CD4-positive, alpha-beta T cell treated with Interleukin-4 for 1 hour (primary cell): Measurements from ENCODE around the gene MRC2.
"Not testable (repeated sequence)": the region's sequence is repeated elsewhere in the genome, so short reads cannot be mapped to it uniquely, and the experiment has no call there.

Experiments
- DNase-seq, 2 donors: peaks; one replicate each; pipeline ENCODE4 v3.0.0-alpha.2; 2020 to 2022

Gene MRC2, protein sequence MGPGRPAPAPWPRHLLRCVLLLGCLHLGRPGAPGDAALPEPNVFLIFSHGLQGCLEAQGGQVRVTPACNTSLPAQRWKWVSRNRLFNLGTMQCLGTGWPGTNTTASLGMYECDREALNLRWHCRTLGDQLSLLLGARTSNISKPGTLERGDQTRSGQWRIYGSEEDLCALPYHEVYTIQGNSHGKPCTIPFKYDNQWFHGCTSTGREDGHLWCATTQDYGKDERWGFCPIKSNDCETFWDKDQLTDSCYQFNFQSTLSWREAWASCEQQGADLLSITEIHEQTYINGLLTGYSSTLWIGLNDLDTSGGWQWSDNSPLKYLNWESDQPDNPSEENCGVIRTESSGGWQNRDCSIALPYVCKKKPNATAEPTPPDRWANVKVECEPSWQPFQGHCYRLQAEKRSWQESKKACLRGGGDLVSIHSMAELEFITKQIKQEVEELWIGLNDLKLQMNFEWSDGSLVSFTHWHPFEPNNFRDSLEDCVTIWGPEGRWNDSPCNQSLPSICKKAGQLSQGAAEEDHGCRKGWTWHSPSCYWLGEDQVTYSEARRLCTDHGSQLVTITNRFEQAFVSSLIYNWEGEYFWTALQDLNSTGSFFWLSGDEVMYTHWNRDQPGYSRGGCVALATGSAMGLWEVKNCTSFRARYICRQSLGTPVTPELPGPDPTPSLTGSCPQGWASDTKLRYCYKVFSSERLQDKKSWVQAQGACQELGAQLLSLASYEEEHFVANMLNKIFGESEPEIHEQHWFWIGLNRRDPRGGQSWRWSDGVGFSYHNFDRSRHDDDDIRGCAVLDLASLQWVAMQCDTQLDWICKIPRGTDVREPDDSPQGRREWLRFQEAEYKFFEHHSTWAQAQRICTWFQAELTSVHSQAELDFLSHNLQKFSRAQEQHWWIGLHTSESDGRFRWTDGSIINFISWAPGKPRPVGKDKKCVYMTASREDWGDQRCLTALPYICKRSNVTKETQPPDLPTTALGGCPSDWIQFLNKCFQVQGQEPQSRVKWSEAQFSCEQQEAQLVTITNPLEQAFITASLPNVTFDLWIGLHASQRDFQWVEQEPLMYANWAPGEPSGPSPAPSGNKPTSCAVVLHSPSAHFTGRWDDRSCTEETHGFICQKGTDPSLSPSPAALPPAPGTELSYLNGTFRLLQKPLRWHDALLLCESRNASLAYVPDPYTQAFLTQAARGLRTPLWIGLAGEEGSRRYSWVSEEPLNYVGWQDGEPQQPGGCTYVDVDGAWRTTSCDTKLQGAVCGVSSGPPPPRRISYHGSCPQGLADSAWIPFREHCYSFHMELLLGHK (N-terminal part only)

DNA sequence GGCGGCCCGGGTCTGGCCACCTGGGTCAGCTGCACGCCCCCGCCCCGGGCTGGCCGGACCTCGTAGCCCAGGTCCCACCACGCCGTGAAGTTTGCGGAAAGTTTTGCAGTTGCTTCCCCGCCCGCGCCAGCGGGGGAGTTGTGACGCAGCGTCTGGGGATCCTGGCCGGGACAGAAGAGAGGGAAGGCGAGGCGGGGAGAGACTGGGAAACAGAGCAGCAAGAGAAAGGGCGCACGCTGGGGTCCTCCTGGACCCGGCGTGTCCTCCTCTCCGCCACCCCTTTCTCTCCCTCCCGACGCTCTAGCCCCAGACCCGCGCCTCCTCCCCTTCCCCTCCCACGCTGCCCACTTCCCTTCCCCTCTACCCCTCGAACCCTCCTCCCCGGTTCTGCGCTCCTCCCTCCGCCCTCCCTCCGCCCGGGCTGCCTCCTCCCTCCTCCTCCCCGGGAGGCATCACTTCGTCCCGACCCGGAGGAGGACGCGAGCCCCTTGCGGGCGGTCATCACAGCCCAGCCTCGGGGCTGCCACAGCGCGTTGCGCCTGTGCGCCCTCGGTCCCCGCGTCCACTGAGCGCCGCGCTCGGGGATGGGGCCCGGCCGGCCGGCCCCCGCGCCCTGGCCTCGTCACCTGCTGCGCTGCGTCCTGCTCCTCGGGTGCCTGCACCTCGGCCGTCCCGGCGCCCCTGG is at the start of gene MRC2:
Gene MRC2, plus strand, starts transcription at position 452 of the 685 bp plus-strand sequence. Its CDS starts 133 bp downstream, at position 585.
- peak in 1 of 2 donors; percentile 18 for DNase-seq

DNA sequence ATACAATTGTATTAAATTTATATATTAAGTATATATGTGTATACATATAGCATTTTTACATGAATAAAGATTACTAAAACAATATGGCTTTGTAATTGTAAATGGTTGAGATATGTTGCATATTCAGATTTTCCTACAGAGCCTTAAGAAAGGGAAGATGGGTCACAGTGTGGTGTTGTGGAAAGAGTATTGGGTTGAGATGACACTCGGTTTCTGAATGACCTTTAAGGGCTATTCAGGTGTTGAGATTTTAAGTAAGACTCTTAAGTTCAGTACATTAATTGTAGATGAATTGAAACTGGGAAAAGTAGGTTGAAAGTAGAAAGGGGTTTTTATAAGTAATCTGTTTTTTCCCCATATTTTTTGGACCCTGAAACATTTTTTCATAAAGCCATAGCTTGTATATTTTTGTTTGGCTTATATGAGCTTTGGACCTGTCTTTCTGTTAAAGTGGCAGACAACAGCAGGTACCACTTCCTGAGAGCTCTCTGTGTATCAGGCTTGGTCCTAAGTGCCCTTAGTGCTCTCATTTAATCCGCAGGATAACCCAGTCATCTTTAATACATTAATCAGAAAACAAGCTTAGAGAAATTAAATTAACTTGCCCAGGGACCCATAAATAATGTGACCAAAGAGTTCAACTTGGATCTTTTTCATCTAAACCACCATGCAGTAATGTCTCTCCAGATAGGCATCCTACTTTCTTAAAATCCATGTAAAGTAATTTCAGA is 48.5 kb upstream of the MRC2 start:
- DNase-seq = no peak

DNA sequence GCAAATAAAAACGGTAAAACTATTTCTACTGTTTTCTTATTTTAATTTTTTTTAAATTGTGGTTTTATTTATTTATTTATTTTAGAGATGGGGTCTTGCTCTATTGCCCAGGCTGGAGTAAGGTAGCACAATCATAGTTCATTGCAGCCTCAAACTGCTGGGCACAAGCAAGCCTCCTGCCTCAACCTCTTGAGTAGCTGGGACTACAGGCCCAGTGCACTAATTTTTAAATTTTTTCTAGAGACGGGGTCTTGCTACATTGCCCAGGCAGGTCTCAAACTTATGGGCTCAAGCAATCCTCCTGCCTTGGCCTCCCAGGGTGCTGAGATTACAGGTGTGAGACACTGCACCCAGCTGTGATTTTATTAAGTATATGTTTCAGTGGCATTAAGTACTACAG is 46.5 kb upstream of the MRC2 start:
- no peak for DNase-seq

DNA sequence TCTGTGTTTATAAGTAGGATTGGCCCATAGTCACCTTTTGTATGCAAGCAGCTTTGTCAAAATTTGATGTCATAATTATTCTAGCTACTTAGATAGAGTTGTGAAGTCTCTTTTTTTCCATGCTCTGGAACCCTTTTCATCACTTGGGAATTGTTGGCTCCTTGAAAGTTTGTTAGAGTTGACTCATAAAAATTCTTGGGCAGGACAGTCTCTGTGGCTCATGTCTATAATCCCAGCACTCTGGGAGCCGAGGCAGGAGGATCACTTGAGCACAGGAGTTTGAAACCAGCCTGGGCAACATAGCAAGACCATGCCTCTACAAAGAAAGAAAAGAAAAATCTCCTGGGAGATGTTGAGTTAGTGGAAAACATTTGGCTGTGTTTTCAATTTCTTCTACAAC is 45.7 kb upstream of the MRC2 start:
- DNase-seq = no peak

DNA sequence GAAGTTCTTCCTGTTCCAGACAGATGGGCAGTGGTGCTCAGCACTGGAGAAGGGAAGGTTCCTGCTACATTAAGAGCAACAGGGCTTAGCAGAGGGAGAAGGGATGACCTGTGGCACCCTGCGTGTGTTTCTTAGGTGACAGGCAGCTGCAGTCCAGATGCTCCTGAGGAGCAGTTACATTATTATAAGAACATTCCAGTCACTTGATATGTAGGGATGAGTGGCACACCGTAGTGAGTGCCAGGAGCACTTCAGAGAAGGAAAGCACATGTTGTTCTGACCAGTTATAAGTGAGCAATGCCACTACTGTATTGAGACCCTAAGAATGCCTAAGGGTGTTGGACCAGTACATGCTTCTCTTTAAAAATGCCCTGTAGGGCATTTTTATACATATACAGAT is 39.9 kb upstream of the MRC2 start:
- no peak for DNase-seq

DNA sequence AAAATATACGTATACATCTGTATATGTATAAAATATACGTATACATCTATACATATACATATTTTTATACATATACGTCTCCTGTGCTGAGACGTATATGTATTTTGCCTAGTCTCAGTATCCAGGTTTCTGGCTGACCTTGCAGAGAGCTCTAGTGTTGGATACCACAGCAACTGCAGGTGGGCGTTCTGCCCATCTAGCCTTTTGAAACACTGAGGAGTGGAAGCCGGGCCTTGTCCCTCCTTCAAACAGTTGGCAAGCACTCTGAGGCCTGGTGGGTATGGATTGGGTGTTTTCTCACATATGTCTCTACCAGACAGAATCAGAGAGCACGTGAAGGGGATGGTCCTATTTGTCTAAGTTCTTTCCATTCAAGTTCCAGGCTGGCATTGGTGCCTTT is 39.4 kb upstream of the MRC2 start:
- DNase-seq = no peak

DNA sequence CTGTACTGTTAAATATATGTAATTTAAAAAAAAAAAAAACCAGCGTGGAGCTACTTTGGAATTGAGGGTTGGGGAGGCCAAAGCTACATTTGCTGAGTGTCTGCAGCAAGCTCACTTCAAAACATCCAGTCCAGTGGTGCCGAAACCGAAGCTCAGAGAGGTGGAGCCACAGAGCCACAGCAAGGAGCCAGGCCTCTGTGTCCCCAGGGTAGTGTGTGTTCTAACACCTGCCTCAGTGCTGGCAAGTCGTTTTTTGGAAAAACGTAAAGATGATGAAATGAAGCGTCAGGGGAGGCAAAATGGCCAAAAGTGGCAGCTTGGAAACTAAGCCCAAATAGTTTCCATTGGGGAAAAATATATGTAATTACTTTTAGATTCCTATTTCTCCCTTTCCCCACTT is 36.1 kb upstream of the MRC2 start:
- DNase-seq = no peak

DNA sequence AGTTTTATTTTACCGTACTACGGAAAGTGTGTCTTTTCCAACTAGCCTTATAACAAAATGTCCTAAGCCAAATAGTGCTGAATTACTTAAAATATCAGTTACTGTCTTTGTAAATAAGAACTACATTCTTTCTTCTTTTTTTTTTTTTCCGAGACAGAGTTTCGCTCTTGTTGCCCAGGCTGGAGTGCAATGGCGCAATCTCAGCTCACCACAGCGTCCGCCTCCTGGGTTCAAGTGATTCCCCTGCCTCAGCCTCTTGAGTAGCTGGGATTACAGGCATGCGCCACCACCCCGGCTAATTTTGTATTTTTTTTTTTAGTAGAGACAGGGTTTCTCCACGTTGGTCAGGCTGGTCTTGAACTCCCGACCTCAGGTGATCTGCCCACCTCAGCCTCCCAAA is 35.6 kb upstream of the MRC2 start:
- not testable (repeated sequence) for DNase-seq

DNA sequence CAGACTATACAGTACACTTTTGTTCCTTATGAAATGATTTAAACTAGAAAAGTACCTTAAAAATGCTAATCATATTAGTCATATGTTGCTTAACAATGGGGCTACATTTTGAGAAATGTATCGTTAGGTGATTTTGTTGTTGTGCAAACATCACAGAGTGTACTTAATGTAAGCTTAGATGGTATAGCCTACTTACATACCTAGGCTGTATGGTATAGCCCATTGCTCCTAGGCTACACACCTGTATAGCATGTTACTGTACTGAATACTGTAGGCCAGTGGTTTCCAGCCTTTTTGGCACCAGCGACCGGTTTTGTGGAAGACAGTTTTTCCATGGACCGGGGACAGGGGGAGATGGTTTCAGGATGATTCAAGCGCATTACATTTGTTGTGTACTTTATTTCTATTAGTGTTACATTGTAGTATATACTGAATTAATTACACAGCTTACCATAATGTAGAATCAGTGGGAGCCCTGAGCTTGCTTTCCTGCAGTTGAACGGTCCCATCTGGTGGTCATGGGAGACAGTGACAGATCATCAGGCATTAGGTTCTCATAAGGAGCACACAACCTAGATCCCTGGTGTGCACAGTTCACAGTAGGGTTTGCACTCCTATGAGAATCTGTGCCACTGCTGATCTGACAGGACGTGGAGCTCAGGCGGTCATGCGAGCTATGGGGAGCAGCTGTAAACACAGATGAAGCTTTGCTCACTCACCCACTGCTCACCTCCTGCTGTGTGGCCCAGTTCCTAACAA is 35.0 kb upstream of the MRC2 start:
- DNase-seq = no peak

DNA sequence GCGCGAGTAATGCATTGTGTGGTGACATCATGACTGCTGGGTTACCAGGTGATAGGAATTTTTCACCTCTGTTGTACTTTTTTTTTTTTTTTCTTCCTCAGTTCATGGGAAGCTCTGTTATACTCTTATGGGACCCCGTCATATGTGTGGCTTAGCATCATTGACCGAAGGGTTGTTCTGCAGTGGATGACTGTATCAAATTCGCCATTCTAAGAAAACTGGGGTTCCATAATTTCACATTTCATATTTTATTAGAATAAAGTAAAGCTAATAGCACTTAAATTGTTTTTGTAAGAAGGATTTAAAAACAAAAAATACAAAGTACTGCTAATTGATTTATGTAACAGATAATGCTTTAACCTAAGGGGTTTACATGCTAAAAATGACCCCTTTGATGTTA is 32.0 kb upstream of the MRC2 start:
- DNase-seq = no peak

DNA sequence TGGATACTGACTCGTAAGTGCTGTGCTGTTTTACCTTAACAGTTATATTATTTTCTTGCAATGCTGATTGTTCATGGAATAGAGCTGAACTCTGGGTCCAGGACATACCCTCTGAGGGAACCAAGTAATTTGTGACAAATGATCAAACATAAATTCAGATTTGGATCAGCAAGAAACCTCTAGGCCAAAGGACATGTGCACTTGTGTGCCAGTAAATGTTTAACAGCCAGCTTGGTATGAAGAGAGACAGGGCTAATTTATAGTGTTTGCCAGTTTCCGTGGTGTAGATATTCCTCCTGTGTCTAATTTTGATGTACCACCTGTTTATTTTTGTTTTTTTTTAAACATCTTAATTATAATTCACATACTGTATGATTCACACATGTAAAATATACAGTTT is 30.8 kb upstream of the MRC2 start:
- no peak for DNase-seq

DNA sequence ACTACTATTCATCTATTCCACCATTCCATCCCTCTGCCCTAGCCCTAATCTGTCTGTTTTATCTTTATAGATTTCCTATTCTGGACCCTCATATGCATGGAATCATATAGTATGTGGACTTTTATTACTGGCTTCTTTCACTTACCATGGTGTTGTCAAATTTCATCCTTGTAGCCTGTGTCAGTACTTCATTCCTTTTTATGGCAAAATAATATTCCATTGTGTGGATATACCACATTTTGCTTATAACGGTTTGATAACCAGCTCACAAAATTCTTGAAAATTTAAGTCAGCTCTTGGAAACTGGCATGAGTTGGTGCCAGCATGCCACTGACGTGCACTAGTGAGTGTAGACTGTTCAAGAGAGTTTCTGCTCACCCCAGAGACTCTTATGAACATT is 30.3 kb upstream of the MRC2 start:
- DNase-seq = no peak

DNA sequence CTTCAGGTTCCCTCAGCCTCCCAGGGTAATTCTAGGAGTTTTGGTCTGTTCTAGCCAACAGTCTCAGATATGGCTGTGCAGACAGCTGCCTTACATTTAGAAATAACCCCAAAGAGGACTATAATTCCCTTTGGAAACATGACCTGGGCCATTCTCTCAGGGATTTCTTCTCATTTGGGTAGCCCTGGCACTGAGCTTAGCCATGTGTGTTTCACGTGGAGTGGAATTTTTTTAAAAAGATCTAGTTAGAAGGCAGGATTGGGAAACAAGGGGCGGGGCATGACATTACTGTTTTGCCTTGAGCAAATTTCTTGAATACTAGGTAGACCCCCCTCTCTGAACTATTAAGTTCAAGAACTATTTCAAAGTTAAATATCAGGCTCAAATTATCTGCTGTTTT is 29.6 kb upstream of the MRC2 start:
- no peak for DNase-seq

DNA sequence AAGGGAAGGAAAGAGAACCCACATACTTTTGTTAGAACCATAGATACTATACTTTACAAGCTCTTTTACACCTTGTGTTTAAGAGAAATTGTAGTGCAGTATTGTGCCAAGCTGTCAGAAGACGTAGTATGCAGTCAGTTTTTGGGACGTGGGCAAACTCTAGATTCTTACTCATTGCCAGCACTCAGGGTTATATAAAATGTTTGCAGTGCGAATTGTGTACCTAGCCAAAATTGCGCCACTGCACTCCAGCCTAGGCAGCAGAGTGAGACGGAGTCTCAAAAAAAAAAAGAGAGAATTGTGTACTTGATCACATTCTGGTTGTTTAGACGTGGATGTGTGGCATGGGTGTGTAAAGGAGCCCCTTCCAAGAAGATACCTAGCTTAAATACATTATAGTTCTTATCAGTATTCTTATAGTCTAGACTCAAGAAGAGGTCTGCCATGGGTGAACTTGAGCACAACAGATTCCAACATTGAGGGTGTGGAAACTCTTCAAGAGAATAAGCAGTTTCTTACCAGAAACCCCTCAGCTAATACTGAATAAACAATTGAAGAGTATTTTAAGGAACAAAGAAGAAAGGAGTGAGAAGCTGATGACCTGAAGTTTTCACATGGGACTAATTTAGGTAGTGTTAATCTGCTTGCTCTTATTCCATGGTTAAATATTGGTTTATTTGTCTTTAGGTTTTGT is 27.4 kb upstream of the MRC2 start:
- DNase-seq = no peak

DNA sequence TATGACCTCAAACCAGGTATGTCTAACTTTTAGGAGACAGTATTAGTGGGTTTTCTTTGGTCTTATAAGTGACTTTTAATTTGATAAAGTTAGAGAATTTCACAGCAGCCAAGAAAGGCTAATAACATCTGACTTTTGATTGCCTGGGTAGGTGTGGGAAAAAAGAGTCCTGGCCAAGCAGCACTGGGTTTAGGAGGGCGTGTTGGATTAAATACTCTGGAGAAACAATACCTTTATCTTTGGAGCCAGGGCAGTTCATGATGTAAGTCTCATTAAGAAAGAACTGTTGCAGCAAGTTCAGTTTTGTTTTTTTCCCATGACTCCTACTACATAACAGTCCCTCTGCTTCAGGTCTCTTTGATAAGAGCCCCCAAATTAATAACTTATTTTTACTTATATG is 26.7 kb upstream of the MRC2 start:
- no peak for DNase-seq

DNA sequence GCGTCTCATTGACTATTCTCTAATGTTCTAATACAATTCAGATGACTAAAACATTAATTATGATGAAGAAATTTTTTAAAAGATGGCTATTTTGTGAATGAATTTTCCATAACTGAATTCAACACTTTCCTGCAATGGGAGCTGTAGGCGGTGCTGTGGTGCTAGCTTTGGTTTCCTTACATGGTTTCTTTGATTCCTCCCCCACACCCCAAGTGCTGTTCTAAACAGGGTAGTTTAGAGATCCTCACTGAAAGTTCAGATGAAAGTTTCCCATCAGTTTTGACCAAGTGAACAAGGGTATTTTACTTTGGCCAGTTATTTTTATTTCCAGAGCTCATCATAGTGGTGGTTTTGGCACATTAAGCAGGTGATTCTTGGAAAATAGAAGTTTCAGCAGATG is 26.0 kb upstream of the MRC2 start:
- no peak for DNase-seq

DNA sequence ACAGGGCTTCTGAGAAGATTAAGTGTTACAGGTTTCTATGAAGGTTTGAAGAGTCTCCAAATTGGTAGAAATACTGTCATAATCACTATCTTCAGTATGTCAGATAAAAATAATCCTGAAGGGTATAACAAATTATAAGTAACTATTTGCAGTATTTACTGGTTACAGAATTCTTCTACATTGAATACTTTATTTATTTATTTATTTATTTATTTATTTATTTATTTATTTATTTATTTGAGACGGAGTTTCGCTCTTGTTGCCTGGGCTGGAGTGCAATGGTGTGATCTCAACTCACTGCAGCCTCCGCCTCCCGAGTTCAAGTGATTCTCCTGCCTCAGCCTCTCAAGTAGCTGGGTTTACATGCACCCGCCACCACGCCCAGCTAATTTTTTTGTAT is 23.7 kb upstream of the MRC2 start:
- not testable (repeated sequence) for DNase-seq

DNA sequence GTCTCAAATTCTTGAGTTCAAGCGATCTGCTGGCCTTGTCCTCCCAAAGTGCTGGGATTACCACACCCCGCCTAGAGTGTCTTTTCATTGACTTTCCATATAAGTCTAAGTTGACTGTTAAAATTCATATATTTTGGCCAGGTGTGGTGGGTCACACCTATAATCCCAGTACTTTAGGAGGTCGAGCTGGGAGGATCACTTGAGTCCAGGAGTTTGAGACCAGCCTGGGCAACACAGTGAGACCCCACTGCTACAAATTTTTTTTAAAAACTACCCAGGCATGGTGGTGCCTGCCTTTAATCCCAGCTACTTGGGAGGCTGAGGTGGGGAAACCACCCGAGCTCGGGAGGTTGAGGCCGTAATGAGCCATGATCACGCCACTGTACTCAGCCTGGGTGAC is 21.9 kb upstream of the MRC2 start:
- DNase-seq = no peak

DNA sequence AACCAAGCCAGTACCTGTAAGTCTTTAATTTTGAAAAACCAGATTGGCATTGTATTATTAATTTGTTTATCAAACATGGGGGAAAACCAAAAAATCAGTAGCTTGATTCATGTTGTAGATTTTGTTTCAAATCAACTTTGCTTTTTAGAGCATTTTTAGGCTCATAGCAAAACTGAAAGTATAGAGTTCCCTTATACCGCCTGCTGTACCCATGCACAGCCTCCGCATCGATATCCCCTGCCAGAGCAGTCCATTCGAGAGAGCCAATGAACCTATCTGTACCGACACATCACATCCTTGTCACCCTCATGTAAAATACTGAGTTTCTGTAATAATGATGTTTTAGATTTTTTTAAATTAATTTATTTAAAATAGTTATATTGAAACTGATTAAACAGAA is 16.2 kb upstream of the MRC2 start:
- DNase-seq = peak in 1 of 2 donors; percentile 30

DNA sequence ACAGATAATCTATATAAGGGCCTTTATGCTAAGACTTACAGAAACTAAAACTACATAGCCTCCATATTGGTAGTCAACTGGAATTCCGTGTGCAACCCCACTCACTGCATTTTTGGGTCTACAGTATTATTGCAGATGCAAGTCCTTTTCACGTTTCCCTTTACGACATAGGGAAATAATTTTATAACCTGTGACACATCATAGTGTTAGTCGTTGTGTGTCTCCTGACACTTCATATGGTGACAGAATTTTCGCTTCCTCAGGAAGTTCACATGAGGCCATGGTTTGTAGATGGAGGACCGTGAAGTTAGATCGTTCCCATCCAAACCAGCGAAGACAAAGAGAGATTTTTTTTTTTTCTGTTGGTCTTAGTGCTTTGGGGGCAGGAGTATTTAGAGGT is 15.7 kb upstream of the MRC2 start:
- peak in 1 of 2 donors; percentile 31 for DNase-seq
